GM21515 (cell line): ENCODE results near the gene GZMM.

Experiments used
- ATAC-seq: cut with Tn5 transposase; IDR thresholded peaks from one replicate; pipeline ENCODE4 v1.9.1; 2021; ENCODE audit not compliant: unreplicated experiment

The GZMM gene

DNA sequence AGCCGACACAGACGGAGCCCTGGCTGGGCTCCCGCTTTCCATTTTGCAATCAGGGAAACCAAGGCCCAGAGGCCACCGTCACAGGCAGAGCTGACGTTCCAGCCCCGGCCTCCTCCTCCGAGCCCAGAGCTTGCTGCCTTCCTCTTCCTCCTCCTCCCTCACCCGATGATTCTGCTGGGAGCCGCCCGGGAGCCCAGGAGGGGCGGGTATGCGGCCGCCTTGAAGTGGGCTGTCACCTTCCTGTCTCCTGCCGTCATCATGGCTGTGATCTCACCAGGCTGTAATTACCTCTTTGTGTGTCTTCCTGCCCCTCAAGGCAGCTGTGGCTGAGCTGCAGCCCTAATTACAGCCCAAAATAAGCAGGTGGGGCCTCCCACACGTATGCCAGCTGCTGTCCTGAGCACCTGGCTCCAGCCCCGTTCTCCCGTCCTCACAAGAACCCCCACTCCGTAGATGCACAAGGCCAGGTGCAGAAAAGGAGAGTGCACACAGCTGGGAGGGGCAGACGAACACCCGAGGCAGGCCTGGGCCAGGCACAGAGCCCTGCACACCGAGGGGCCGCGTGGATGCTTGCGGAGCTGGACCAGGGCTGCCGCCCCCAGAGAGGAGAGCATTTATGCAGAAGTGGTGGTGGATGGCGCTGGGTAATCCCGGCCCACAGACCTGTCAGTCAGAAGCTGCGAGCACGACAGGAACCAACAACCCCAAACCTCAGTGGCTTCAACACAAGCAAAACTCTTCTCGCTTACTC, 32.6 kb upstream of the GZMM start:
- ATAC-seq: no peak

DNA sequence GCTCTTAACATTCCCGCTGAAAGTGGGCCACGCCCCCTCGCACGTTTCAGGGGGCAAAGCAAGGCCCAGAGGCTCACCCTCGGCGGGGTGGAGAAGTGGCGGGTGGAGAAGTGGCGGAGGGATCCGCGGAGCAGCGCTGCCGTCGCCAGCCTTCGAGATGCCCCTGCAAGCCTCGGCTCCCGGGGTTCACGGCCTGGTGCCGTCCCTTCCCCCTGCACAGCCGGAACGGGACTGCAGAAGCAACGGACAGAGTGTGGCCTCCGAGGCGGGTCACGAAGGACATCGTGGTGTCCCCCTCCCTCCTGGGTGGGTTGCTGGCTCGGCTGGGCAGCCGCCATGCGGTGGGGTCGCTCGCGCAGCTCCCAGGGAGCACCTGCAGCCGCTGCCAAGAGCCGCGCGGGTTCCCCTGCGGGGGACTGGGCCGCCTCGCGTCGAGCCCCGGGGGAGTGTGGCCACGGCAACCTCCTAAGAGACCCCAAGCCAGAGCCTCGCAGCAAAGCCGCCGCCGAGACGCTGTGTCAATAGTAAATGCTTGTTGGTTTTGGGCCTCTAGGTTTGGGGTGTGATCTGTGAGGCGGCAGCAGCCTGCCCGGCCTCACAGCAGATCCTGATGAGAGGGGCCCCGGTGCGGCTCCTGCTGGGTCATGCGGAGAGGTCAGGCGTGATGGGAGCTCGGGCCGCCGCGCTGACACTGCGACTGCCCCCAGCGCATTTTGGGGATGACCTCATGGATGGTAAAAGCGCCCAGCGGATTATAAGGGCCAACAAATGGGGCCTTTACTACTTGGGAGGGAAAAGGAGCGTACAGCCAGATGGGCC, 31.1 kb upstream of the GZMM start:
- no peak for ATAC-seq

DNA sequence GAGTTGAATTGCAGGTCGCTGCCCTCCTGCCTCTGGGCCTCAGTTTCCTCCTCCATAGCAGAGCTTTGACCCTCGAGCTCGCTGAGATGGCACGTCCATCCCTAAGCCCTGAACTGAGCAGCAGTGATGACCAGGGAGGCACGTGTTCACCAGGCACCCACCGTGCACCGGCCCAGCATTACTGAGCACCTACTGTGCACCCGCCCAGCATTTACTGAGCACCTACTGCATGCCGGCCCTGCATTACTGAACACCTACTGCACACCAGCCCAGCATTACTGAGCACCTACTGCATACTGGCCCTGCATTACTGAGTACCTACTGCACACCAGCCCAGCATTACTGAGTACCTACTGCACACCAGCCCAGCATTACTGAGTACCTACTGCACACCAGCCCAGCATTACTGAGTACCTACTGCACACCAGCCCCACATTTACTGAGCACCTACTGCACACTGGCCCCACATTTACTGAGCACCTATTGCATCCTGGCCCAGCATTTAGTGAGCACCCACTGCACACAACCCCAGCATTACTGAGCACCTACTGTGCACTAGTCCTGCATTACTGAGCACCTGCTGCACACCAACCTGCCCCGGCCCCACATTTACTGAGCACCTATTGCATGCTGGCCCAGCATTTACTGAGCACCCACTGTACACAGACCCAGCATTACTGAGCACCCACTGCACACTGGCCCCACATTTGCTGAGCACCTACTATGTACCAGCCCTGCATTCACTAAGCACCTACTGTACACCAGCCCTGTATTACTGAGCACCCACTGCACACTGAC, 30.3 kb upstream of the GZMM start:
- no peak for ATAC-seq

DNA sequence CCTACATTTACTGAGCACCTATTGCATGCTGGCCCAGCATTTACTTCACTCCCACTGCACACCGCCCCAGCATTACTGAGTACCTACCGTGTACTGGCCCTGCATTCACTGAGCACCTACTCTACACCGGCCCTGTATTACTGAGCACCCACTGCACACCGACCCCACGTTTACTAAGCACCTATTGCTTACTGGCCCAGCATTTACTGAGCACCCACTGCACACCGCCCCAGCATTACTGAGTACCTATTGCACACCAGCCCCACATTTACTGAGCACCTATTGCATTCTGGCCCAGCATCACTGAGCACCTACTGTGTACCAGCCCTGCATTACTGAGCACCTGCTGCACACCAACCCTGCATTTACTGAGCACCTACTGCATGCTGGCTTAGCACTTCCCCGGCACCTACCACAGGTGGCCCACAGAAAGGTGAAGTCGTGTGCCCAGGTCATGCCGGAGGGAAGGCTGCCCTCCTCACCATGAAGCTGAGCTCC, 29.6 kb upstream of the GZMM start:
- ATAC-seq: no peak

DNA sequence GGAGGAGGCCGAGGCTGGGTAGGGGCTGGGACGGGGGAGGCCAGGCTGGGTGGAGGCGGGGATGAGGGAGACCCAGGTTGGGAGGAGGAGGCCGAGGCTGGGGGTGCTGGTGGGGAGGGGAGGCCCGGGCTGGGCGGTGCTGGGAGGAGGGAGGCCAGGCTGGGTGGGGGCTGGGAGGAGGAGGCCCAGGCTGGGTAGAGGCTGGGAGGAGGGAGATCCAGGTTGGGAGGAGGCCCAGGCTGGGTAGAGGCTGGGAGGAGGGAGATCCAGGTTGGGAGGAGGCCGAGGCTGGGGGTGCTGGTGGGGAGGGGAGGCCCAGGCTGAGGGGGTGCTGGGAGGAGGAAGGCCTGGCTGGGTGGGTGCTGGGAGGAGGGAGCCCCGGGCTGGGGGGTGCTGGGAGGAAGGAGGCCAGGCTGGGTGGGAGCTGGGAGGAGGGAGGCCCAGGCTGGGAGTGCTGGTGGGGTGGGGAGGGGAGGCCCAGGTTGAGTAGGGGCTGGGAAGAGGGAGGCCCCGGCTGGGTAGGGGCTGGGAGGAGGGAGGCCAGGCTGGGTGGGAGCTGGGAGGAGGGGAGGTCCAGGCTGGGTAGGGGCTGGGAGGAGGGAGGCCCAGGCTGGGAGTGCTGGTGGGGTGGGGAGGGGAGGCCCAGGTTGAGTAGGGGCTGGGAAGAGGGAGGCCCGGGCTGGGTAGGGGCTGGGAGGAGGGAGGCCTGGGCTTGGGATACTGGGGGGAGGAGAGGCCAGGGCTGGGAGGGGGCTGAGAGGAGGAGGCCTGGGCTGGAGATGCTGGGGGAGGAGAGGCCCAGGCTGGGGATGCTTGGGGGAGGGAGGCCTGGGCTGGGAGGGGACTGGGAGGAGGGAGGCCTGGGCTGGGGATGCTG, 25.9 kb upstream of the GZMM start:
- no peak for ATAC-seq

DNA sequence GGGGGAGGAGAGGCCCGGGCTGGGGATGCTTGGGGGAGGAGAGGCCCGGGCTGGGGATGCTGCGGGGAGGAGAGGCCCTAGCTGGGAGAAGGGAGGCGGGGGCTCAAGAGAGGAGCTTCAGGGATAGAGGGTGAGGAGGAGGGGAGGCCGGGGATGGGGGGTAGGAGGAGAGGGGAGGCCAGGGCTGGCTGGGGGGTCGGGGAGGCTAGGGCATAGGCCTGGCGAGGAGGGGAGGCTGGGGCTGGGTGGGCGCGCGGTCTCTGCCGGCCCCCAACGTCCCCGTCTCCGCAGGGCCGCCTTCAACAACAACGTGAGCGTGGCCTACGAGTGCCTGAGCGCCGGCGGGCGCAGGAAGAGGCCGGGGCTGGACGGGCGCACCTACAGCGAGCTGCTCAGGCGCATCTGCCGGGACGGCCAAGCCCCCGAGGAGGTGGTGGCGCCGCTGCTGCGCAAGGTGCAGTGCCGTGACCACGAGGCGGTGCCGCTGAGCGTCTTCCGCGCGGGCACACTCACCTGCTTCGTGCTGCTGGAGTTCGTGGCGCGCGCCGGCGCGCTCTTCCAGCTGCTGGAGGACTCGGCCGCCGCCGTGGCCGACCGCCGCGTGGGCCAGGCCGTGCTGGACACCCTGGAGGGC, 25.1 kb upstream of the GZMM start:
- ATAC-seq: no peak

DNA sequence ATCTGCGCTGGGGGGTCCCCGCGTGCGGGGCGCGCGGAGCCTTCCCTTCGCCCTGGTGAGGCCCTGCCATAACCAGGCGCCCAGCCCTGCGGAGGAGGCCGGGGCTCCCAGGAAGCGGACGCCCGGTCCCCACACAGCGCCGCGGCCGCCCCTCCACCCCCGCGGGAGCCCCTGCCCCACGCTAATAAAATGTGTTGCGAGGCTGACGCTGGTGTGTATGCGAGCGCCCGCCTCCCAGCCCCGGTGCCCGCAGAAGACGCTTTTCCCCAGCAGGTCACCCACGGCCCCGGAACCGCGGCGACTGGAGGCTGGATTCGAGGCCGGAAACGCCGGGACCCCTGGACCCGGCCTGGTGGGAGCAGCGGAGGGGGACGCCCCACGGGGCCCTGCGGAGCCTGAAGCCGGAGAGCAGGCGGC, 24.4 kb upstream of the GZMM start:
- no peak for ATAC-seq

DNA sequence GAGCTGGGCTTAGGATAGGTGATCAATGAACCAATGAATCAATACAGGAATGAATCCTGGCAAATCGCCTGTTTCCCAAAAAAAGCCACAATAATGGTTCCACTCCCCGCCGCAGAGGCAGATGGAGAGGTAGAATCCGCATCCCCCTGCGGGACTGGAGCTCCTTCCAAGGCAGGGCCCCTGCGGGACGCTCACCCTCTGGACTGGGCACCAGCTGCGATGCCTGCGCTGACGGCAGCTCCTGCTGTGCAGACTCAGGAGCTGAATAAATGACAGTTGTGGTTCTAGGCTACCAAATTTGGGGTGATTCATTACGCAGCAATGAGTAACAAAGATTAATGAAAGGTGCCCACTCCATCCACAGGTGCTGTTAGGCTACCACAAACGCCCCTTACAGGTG, 21.1 kb upstream of the GZMM start:
- no peak for ATAC-seq

DNA sequence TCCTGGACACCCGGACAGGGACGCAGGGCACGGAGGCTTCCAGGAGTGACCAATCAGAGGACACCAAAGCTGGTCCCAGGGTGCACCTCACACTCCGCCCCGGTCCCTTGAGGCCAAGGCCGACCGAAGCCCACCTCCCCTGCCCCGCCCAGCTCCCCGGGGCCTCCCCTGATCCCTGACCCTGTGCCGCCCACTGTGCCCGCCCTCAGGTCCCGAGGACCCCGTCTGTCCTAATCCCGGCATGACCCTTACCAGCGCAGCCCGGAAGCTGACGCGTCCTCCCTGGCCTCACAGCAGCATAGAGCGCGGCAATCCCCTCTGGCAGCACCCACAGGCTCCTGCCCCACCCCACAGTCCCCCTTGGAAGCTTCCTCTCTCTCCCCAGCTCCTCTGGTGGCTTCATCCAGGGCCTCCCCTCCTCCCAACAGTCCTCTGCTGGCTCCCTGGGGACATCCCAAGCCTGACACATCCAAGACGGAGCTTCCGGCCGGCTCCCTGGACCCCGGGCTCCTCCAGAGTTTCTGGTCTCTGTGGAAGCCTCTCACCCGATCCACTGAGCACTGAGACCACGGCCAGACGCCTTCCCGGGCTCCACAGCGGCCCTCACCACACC, 19.7 kb upstream of the GZMM start:
- ATAC-seq: no peak

DNA sequence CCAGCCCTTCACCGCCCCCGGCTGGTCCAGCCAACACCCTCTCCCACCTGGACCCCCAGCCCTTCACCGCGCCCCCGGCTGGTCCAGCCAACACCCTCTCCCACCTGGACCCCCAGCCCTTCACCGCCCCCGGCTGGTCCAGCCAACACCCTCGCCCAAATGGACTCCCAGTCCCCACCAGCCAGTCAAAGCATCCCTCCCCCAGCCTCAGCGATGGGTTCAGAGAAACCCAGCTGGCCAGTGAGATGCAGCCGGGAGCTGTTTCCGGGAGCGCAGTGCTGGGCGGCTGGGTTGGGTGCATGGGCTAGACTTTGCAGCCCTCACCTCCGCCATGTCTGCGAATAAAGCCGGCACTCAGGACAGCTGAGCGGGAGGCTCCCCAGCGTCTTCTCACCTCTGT, 18.8 kb upstream of the GZMM start:
- no peak for ATAC-seq

DNA sequence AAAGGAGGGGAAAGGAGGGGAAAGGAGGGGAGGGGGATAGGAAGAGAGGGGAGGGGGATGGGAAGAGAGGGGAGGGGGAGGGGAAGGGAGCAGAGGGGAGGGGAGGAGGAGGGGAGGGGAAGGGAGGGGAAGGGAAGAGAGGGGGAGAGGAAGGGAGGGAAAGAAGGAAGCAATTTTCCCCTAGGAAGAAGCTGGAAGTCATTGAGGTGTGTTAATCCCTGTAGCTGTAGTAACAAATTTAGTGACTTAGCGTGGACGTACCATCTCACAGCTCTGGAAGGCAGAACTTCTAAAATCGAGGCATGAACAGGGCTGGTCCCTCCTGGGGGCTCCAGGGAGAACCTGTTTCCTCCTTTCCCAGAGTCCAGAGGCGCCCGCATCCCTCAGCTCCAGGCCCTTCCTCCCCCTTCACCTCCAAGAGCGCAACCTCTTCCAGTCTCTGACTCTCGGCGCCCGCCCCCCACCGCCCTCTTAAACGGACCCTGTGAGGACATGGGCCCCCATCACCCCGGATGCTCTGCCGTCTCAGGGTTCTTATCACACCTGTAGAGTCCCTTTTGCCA, 17.9 kb upstream of the GZMM start:
- ATAC-seq: no peak

DNA sequence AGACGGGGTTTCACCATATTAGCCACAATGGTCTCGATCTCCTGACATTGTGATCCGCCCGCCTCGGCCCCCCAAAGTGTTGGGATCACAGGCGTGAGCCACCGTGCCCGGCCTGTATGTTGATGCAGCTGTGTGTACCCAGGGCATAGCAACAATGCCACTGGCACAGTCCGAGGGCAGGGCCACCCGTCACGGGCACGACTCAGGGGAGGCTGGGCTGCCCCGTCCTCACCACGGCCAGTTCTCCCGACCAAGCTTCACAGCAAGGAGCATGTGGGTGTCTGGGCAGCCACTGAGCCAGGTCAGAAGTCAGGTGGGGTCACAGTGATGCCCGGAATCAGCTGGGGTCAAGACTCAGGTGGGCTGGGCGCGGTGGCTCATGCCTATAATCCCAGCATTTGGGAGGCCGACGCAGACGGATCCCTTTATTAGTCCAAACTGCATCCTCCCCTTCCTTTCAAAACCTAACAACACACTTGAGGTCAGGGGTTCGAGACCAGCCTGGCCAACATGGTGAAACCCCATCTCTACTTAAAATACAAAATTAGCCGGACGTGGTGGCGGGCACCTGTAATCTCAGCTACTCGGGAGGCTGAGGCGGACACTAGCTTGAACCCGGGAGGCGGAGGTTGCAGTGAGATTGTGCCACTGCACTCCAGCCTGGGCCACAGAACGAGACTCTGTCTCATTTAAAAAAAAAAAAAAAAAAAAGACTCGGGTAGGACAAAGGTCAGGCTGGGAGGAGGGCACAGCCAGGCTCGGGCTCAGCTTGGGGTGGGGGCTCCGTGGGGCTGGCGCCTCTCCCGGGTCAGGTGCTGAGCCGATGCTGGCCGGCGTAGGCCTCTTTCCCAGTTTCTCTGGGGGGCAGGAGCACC, 13.5 kb upstream of the GZMM start:
- no peak for ATAC-seq

DNA sequence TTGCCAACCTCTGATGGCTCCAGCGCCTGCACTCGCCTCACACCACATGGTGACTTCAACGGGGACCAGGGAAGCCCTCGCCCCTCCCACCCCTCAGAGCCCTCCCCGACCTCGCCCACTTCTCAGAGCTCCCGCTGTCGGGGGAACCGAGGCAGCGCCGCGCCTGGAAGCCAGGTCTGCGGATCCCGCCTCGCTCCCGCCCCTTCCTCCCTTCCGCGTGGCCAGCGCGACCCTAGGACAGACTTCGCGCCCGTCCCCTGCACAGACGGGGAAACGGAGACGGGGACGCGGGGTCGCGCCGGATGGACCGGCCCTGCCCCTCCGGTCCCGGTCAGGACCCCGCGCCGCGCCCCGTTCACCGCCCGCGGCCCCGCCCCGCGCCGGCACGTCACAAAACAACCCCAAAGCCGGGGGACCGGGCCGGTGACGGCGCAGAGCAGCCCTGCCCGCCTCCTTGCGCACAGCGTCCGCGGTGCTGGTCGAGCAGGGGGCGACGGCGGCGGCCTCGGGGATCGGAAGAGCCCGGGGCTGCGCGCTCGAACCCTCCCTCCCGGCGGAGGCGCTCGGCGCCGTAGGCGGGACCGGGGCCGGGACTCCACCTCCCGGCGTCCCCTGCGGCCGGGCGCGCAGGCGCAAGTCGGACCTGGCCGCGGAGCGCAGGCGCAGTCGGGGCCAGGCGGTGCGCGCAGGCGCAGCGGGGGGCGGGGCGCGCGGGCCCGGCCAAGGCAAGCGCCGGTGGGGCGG, 12.7 kb upstream of the GZMM start:
- peak; percentile 56 for ATAC-seq

DNA sequence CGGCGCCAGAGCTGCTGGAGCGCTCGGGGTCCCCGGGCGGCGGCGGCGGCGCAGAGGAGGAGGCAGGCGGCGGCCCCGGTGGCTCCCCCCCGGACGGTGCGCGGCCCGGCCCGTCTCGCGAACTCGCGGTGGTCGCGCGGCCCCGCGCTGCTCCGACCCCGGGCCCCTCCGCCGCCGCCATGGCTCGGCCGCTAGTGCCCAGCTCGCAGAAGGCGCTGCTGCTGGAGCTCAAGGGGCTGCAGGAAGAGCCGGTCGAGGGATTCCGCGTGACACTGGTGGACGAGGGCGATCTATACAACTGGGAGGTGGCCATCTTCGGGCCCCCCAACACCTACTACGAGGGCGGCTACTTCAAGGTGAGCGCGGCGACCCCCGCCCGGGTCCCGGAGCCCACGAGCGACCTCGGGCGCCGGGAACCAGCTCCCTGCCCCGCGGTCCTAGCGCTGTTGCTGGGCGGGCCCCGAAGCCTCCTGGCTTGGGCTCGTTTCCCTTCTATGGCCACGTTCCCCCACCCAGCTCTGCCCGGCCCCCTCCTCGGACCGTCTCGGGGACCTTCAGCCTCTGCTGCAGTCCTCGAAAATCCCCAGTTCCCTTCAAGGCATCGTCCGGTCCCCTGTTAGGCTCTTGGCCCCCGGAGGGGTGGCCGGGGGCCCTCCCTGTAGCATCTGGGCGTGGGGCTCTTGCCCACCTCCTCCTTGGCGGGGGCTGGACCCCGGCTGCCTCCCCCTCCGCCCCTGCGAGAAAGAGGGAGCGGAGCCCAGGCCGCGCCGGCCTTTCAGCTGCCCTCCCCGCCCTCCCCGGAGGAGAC, 11.9 kb upstream of the GZMM start, which contains the start of gene CDC34:
Gene CDC34, plus strand, starts transcription at position 8 of the 808 bp plus-strand sequence. Its CDS starts 172 bp downstream, at position 180.
- ATAC-seq: peak; percentile 46

DNA sequence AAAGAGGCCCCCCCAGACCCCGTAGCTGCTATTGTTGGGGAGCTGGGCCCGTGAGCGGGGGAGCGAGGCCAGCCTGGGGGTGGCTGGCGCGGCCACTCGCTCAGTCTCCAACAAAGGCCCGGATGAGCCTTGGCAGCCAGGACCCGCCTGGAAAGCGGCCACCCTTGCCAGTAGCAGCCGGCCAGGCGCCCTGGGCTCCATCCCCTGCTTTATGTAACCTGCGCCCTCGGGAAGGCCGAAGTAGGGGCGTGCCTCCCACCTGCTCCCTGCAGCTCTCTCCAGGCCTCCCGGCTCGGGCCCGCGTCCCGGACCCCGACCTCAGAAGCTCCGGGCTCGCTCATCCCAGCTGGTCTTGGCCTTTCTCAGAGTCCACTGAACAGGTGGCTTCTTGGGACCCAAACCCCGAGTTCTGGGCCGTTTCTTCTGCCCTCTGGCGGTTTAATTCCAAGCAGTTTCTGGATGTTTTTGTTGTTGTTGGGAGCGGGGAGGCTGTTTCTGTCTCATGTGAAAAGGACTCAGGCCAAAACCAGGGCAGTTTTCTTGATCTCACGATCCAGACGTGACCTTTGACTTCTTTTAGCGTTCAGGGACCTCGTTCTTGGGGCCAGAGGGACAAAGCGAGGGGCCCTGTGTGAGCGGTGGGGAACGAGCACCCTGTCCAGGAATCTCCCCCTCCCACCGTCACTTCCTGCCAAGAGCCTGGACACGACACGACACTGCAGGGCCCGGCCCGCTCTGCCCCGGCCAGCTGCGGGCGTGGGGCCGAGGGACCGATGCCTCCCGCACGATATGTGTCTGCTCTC, 11.1 kb upstream of the GZMM start:
- ATAC-seq: no peak
